NCI-H2171 (cell line): ENCODE results near the gene WDR5.
A peak's percentile ranks its signal among the peaks of the same experiment; 100 is the strongest.

Source experiments
- DNase-seq: peaks from one replicate; lab custom pipeline; 2025; lab: John Stamatoyannopoulos, UW

WDR5 gene

GRCh38 chr9:134174526-134175290 is 38.8 kb downstream of the WDR5 start:
- DNase-seq: no peak

- no peak for DNase-seq
Observed at GRCh38 chr9:134175291-134175807, 39.5 kb downstream of the WDR5 start.

- no peak for DNase-seq
Observed at GRCh38 chr9:134175808-134176598, 40.1 kb downstream of the WDR5 start.

GRCh38 chr9:134176599-134176968 is 40.7 kb downstream of the WDR5 start:
- DNase-seq: no peak

- DNase-seq: no peak
Observed at GRCh38 chr9:134177186-134177585, 41.3 kb downstream of the WDR5 start.

GRCh38 chr9:134177624-134178393 is 41.9 kb downstream of the WDR5 start:
- no peak for DNase-seq

- no peak for DNase-seq
Observed at GRCh38 chr9:134178394-134178767, 42.5 kb downstream of the WDR5 start.

GRCh38 chr9:134178768-134179551 is 43.1 kb downstream of the WDR5 start:
- DNase-seq: no peak

GRCh38 chr9:134179595-134179917 is 43.7 kb downstream of the WDR5 start:
- no peak for DNase-seq

GRCh38 chr9:134179918-134180785 is 44.3 kb downstream of the WDR5 start:
- DNase-seq: no peak

- DNase-seq: no peak
Observed at GRCh38 chr9:134180786-134181647, 45.1 kb downstream of the WDR5 start.

GRCh38 chr9:134181648-134182034 is 45.8 kb downstream of the WDR5 start:
- DNase-seq: no peak

- DNase-seq: no peak
Observed at GRCh38 chr9:134182554-134183085, 46.7 kb downstream of the WDR5 start.

- no peak for DNase-seq
Observed at GRCh38 chr9:134185536-134186011, 49.7 kb downstream of the WDR5 start.

GRCh38 chr9:134186471-134187109 is 50.7 kb downstream of the WDR5 start:
- DNase-seq: no peak

- no peak for DNase-seq
Observed at GRCh38 chr9:134187110-134187531, 51.2 kb downstream of the WDR5 start.

- DNase-seq: no peak
Observed at GRCh38 chr9:134187891-134188385, 52.1 kb downstream of the WDR5 start.

GRCh38 chr9:134188386-134189144 is 52.7 kb downstream of the WDR5 start:
- peak; percentile 39 for DNase-seq
